ENCODE results near the gene HOXA9.

The HOXA9 gene

DNA sequence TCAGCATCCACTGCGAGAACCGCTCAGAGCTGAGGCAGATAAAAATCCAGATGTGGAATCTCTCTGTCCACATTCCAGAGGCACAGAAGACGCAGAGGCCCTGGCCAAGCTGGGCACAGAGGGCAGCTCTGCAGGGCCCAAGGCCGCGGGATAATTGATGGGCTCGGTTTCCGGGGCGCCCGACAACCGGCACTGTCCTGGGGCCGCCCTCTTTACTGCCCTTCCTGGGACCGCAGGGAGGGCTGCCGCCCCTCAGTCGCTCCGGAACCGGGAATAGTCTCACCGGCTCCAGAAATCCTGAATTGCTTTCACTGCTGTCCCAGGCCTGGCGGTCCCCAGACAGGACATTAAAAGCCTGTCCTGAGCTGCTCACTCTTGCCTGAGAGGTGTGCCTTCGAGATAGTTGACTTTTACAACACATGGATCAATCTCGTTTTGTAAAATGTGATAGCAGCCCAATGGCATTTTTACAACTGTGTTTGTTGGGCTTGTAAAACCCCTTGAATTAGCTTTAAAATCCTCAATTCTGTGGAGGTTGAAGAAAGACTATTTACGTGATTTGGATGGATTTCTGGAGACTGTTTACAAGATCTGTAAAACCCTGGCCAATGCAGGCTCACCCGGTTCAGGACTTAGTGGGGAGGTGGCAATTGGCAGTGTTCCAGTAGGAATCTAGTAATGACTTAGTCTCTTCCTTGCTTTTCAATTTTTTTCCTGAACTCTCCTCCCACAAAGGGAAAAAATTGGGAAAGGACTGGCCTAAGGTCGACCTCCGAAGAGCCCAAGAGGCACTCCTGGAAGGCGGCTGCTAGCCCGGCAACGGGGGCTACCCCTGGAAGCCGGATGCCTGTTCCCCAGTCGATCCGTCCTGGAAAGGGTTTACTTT lies 16.3 kb downstream of the HOXA9 start:
- Mint-ChIP-seq H3K27me3 (peaks cover 98% of the 10 kb centered on the region), H3K9me3 (no peaks in the 10 kb centered on the region), H3K36me3 (no peaks in the 10 kb centered on the region), H3K27ac (no peak overlapping the region), H3K4me3 (no peak overlapping the region), H3K4me1 (peaks cover 20% of the 10 kb centered on the region)
- CTCF ChIA-PET = interaction anchor here (0.6 to 2.1 kb wide), 11 partner anchors 12 to 462 kb away, joined by 3 to 8 read pairs (median 4); no protein-coding TSS in a partner anchor
- no peak for DNase-seq

DNA sequence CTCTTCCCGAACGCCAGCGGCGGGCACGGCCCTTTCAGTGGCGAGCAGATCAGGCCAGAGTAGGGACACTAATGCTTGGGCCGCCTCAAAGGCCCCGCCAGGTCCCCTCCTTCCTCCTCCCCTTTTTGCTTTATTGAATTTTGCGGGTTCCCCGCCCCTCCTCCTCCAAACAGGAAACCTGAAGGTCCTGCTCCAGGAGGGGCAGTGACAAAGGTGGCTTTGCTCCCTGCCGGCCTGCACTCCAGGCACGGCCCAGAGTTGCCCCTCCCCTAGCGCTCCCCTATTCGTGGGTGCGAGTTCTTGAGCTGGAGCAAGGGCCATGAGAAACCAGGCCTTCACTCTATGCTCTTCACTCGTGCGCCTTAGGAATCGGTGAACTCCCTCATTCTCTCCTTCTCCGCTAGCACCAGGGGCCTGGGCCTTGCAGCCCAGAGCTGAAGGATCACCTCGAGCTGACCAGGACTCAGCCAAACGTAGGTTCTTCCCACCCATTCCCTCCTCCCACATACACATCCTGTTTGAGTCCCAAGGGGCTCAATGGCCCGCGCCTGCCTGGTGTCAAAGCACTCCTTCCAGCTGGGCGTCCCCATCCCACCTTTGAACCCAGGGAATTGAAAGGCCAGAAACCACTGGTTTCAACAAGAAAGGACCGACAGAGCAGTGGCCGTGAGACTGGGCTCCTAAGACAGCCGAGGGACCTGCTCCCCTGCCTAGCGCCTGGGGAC lies 17.1 kb downstream of the HOXA9 start:
- DNase-seq = no peak
- H3K36me3 Mint-ChIP-seq = no peaks in the 10 kb centered on the region
- H3K4me1 Mint-ChIP-seq = peaks cover 20% of the 10 kb centered on the region
- no peak overlapping the region for H3K4me3 Mint-ChIP-seq
- no peak overlapping the region for H3K27ac Mint-ChIP-seq
- no peaks in the 10 kb centered on the region for H3K9me3 Mint-ChIP-seq
- CTCF ChIA-PET = interaction anchor here (0.7 to 2.1 kb wide), 4 partner anchors 13 to 48 kb away, joined by 3 to 8 read pairs (median 4); no protein-coding TSS in a partner anchor
- H3K27me3 Mint-ChIP-seq = peaks cover 92% of the 10 kb centered on the region

DNA sequence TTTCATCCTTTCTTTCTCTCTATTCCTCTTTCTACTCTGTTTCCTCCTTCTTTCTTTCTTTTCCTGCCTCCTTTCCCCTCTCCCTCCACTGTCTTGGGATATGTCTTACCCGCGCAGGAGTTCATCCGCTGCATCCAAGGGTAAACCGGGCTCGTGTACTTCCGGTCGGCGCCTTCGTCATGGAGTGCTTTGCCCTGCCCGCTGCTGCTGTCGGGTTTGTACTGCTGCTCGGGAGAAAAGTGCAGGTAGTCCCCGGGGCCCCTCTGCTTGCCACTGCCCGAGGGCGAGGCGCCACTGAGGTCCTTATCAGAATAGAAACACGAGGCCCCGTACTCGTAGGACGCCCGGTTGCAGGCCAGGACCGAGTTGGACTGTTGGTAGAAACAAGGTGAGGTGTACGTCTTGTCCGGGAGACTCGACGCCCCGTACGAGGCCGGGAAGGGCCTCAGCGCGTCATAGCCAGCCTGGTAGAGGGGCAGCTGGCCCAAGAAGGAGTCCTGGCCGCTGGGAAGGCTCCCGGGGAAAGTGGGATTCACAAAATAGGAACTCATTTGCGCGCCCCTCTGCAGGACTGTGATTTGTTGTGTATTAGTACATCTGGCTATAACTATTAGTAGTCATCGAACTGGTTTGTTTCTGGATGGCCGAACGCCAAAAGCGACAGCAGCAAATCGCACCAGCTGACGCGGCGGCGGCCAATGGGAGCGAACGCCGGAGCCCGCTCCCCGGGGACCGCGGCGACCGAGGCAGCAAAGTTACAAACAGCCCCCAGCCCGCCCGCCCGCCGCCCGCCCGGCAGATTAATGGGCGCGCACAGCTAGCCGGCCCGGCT lies 17.9 kb downstream of the HOXA9 start, which contains the start of gene HOXA6:
Gene HOXA6 (minus strand): TSS at position 576 of the 832 bp plus-strand sequence. CDS start 25 bp downstream, at position 551.
- DNase-seq = no peak
- peaks cover 20% of the 10 kb centered on the region for H3K4me1 Mint-ChIP-seq
- no peaks in the 10 kb centered on the region for H3K36me3 Mint-ChIP-seq
- peaks cover 92% of the 10 kb centered on the region for H3K27me3 Mint-ChIP-seq
- no peak within 1 kb of the TSS for H3K27ac Mint-ChIP-seq
- no peaks in the 10 kb centered on the region for H3K9me3 Mint-ChIP-seq
- H3K4me3 Mint-ChIP-seq = no peak within 1 kb of the TSS
- CTCF ChIA-PET = interaction anchor here (2.1 kb wide), 1 partner anchor 21 kb away, joined by 8 read pairs; no protein-coding TSS in a partner anchor

DNA sequence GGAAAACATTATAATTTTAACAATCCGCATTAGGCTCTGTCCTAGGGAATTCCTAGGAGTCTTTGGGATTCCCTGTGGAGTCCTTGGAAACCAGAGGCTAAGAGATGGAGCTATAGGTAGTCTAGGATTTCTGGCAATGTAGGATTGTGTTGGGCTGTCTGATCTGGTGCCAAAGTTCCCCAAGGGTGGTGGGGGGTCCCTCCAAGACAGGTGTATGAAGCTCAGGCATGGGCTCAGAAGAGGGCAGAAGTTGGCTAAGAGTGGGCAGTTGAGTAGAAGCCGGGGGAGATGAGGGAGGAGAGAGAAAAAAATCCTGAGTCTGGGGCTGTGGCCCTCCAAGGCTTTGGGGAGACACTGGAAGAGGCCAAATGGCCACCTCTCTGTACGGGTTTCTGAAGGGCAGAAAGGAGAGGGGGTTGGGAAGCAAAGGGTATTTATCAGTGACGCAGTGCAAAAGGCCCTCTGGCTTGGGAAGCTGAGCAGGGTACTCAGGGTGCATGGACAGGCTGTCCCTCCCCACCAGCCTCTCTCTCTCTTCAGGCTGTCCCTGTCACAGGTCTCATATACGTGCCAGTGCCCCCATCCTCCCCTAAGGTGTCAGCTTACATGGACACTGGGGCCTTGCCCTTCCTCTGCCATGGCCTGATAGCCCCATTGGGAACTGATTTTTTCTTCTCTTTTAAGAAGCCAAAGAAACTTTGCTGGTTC lies 18.7 kb downstream of the HOXA9 start:
- Mint-ChIP-seq H3K27me3 (peaks cover 92% of the 10 kb centered on the region), H3K4me1 (peaks cover 16% of the 10 kb centered on the region)

DNA sequence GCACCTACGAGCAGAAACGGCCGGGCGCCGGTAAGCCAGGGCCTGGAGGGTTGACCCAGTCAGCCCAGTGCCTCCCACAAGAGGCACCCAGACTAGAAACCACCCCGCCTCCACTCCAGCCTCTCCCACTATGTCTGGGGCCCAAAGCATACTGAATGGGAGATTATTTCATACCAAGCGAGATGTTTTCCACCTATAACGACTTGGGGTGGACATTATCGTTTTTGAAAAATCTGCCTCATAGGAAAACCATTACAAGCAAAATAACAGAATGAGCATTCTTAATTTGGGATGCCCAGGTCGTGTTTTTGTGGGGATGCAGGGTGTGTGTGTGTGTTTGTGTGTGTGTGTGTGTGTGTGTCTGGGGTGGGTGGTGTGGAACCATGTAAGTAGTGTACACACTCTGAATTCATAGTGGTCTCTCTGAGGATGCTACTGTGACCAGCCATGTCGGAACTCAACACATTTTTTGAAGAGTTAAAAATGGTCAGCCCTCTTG lies 19.4 kb downstream of the HOXA9 start:
- no peak overlapping the region for H3K27ac Mint-ChIP-seq
- CTCF ChIA-PET = no interaction called here
- no peaks in the 10 kb centered on the region for H3K36me3 Mint-ChIP-seq
- no peaks in the 10 kb centered on the region for H3K9me3 Mint-ChIP-seq
- peaks cover 9% of the 10 kb centered on the region for H3K4me1 Mint-ChIP-seq
- H3K27me3 Mint-ChIP-seq = peaks cover 85% of the 10 kb centered on the region
- H3K4me3 Mint-ChIP-seq = no peak overlapping the region
- no peak for DNase-seq

More for the DNA sequence above, 18.7 kb downstream of the HOXA9 start:
- Mint-ChIP-seq H3K4me3 (no peak overlapping the region), H3K27ac (no peak overlapping the region), H3K9me3 (no peaks in the 10 kb centered on the region), H3K36me3 (no peaks in the 10 kb centered on the region)
- DNase-seq = no peak
- CTCF ChIA-PET = no interaction called here

DNA sequence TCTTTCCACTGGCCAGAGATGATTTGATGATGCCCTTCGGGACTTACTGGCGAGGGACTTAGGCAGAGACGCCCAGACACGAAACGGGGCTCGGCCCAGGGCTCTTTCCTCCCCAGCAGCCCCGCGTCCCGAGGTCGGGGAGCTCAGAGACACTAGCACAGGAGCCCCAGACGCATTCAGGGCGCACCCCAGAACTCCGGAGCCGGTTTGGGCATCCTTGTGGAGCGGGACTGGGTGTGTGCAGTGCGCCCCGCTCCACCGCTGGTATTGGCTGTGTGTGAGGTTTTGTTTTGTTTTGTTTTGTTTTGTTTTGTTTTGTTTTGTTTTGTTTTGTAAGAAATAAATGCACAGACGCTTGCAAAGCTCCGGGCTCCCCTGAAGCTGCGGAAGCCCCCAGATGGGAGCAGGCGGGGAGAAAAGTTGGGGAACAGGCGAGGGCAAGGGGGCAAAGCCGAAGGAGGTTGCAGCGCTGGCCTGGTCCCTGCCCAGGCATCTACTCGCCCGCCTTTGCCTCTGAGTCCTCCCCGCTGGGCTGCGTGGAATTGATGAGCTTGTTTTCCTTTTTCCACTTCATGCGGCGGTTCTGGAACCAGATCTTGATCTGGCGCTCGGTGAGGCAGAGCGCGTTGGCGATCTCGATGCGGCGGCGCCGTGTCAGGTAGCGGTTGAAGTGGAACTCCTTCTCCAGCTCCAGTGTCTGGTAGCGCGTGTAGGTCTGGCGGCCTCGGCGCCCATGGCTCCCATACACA lies 20.0 kb downstream of the HOXA9 start:
- Mint-ChIP-seq H3K4me1 (peaks cover 7% of the 10 kb centered on the region), H3K36me3 (no peaks in the 10 kb centered on the region), H3K4me3 (no peak overlapping the region), H3K9me3 (no peaks in the 10 kb centered on the region), H3K27ac (no peak overlapping the region), H3K27me3 (peaks cover 84% of the 10 kb centered on the region)
- no peak for DNase-seq
- CTCF ChIA-PET = no interaction called here

DNA sequence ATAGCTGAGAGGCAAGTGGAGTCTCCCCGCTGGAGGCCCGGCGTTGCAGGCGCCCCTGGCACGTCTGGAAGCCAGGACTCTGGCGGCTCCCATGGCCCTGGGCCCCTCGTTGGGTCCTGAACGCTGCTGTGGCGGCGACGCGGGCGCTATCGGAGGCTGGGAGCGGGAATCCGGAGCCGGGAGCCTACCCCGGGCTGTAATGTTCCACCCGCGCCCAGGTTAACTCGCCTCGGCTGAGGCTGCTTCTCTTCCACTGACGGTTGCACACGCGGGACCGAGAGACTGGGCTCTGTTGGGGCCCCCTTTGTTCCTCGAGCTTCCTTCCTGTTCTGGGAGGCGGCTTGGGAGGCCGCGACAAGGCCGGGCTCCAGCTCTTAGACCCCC lies 20.6 kb downstream of the HOXA9 start:
- peaks cover 6% of the 10 kb centered on the region for H3K4me1 Mint-ChIP-seq
- CTCF ChIA-PET = interaction anchor here (1.0 kb wide), 1 partner anchor 479 kb away, joined by 3 read pairs; no protein-coding TSS in a partner anchor
- no peak overlapping the region for H3K27ac Mint-ChIP-seq
- no peaks in the 10 kb centered on the region for H3K9me3 Mint-ChIP-seq
- no peaks in the 10 kb centered on the region for H3K36me3 Mint-ChIP-seq
- DNase-seq = no peak
- H3K27me3 Mint-ChIP-seq = peaks cover 79% of the 10 kb centered on the region
- H3K4me3 Mint-ChIP-seq = no peak overlapping the region

DNA sequence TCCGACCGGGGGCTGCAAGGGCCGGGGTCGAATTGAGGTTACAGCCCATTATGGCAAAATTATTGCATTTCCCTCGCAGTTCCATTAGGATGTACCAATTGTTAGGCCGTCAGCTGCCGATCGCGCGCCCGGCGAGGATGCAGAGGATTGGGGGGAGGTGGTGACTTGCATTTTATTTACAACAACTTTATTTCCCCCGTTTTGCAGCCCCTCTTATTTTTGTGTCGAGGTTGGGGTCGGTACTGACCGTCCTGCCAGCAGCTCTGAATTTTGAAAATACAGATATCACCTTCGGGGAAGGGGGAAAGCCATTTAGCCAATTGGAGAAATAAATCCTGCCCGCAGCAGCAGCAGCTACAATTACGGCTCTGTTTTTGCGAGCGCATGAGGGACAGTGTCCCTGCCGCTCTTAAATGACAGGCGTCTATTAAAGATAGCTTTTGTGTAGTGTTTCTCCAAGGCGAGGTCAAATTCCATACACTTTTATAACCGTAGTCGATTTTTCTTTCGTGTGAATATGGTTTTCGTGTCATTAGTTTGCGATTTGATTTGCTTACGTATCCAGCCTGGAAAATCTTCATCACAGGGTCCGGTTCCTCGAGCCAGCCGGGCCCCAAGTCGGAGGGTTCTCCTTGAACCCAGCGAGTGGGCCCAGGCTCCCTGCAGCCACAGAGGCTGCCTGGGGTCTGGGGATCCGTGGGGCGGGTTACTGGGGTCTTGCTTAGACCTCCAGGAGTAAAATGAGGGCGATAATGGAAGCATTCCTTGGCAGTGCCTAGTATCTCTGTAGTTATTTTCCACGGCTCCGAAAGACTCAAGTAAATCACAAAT lies 21.2 kb downstream of the HOXA9 start:
- Mint-ChIP-seq H3K36me3 (no peaks in the 10 kb centered on the region), H3K4me3 (no peak overlapping the region), H3K27ac (no peak overlapping the region), H3K4me1 (peaks cover 6% of the 10 kb centered on the region), H3K9me3 (no peaks in the 10 kb centered on the region), H3K27me3 (peaks cover 73% of the 10 kb centered on the region)
- CTCF ChIA-PET = interaction anchor here (0.6 to 1.0 kb wide), 2 partner anchors 462 to 479 kb away, joined by 3 read pairs; no protein-coding TSS in a partner anchor
- DNase-seq = no peak

DNA sequence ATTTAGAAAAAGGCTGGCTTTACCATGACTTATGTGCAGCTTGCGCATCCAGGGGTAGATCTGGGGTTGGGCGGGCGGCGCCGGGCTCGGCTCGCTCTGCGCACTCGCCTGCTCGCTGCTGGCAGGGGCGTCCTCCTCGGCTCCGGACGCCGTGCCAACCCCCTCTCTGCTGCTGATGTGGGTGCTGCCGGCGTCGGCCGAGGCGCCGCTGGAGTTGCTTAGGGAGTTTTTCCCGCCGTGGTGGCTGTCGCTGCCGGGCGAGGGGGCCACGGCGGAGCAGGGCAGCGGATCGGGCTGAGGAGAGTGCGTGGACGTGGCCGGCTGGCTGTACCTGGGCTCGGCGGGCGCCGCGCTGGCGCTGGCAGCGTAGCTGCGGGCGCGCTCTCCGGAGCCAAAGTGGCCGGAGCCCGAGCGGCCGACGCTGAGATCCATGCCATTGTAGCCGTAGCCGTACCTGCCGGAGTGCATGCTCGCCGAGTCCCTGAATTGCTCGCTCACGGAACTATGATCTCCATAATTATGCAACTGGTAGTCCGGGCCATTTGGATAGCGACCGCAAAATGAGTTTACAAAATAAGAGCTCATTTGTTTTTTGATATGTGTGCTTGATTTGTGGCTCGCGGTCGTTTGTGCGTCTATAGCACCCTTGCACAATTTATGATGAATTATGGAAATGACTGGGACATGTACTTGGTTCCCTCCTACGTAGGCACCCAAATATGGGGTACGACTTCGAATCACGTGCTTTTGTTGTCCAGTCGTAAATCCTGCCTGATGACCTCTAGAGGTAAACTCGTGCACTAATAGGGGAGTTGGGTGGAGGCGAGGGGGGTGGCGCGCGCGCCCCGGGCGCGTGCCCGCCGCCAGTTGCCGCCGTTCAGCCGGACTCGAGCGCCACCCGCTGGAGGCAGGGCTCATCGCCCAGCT lies 22.1 kb downstream of the HOXA9 start, which contains the start of gene HOXA5:
Gene HOXA5 (minus strand): TSS at position 659 of the 927 bp plus-strand sequence. CDS start 74 bp downstream, at position 585.
- no peak for DNase-seq
- Mint-ChIP-seq H3K27me3 (peaks cover 72% of the 10 kb centered on the region), H3K36me3 (no peaks in the 10 kb centered on the region), H3K4me3 (no peak within 1 kb of the TSS), H3K9me3 (no peaks in the 10 kb centered on the region), H3K4me1 (peaks cover 3% of the 10 kb centered on the region), H3K27ac (no peak within 1 kb of the TSS)
- CTCF ChIA-PET = interaction anchor here (0.6 to 1.0 kb wide), 3 partner anchors 290 to 478 kb away, joined by 3 read pairs; no protein-coding TSS in a partner anchor

DNA sequence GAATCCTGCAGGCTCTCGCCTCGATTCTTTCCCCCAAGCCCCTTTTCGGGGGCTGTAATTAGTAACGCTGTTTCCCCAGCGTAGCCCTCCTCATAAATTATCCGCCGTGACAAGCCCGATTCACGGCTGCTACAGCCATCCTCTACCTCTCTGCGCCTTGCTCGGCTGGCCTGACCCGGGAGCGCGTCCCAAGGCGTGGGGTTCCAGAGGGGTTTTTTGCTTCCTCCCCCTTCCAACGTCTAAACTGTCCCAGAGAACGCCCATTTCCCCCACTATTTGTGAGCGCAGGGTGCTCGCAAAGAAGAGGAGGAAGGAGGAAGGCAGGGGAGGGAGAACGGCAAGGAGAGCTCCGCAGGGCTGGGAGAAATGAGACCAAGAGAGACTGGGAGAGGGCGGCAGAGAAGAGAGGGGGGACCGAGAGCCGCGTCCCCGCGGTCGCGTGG lies 22.7 kb downstream of the HOXA9 start:
- Mint-ChIP-seq H3K9me3 (no peaks in the 10 kb centered on the region), H3K27ac (no peak overlapping the region), H3K27me3 (peaks cover 69% of the 10 kb centered on the region), H3K36me3 (no peaks in the 10 kb centered on the region), H3K4me3 (no peak overlapping the region), H3K4me1 (no peaks in the 10 kb centered on the region)
- no peak for DNase-seq
- CTCF ChIA-PET = interaction anchor here (0.9 kb wide), 1 partner anchor 289 kb away, joined by 3 read pairs; no protein-coding TSS in a partner anchor

DNA sequence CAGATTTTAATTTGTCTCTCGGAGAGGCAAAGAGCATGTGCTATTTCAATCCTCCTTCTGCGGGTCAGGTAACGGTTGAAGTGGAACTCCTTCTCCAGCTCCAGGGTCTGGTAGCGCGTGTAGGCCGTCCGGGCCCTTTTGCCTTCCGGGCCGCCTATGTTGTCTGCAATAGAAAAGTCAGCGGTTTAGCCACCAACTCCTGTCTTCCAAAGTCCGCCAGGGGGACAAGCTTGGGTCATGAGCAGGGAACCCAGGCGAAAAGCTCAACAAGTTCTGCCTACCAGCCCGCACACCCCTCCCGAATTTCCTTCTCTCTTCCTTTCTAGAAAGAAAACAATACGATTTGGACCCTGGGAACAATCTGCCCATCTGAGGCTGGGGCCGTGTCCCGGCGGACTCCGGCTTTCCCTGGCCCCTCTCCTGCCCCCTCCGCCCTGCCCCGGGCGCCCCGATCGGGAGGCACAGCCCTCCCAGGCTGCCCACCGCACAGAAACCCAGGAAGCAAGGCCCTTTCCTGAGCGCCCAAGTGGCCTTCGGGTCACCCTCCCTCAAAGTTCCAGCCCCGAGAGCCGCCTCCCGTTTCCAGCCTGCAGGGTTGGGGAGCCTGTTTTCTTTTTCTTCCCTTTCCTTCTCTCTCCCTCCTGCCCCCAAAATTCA lies 23.3 kb downstream of the HOXA9 start:
- Mint-ChIP-seq H3K36me3 (no peaks in the 10 kb centered on the region), H3K4me3 (no peak overlapping the region), H3K27me3 (peaks cover 69% of the 10 kb centered on the region), H3K27ac (no peak overlapping the region), H3K4me1 (no peaks in the 10 kb centered on the region), H3K9me3 (no peaks in the 10 kb centered on the region)
- CTCF ChIA-PET = no interaction called here
- DNase-seq = no peak

All from activated naive CD4-positive, alpha-beta T cell treated with anti-CD3 and anti-CD28 coated beads, Interleukin-2, amount 10 ng/mL, durations not matched to agents 7 days and 5 days (primary cell).